ENCODE results near the gene TMEM232. TPM values are rescaled to one million over a fixed set of nuclear protein-coding genes. Genes with fewer than 3 reads are reported as not detected.

Gene TMEM232
- total RNA-seq, 3 donors from 2014 or later: 0.28 to 0.90 (median 0.29) TPM

DNA sequence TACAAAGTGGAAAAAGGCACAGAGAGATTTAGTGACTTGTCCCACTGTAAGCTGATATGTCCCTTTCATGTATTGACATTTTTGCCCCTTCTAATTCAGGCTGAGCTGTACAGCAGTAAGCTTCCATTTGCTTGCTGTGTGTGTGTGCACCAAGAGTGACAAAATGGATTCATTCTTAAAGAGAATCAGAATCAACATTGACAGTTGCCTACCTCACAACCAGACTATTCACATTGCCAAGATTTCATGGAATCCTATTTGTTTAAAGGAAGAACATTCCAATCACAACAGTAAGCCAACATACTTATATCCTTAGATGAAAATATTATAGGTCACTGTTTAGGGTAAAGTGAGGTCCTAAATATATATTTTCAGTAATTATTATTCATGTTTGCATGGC is 102.6 kb downstream of the TMEM232 start:
- Mint-ChIP-seq H3K4me1 (ENCODE audit: low read depth) (no peaks in the 10 kb centered on the region), H3K4me3 (no peak overlapping the region), H3K36me3 (ENCODE audit: insufficient read depth) (no peaks in the 10 kb centered on the region), H3K27me3 (ENCODE audit: low read depth) (peaks cover 4% of the 10 kb centered on the region), H3K9me3 (no peaks in the 10 kb centered on the region)
- no peak for DNase-seq
- no peak for ATAC-seq

DNA sequence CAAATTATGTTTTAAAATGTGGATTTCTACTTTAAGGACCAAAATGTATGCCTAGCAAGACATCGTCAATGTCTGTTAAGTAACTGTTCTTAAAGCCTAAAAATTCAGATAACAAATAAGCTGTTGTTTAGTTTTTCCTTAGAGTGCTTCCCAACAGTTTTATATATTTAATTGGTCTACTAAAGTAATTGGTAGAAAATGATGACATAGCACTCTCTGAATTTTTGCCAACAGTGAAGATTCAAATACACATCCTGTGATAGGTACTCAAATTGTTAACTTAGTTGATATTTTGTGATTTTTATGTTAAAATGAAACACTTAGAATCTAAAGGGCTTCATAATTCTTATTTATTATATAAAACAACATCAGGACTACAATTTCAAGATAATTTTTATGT is 107.5 kb downstream of the TMEM232 start:
- Mint-ChIP-seq H3K9me3 (peaks cover 5% of the 10 kb centered on the region), H3K4me1 (ENCODE audit: low read depth) (no peaks in the 10 kb centered on the region), H3K36me3 (ENCODE audit: insufficient read depth) (no peaks in the 10 kb centered on the region), H3K4me3 (no peak overlapping the region), H3K27me3 (ENCODE audit: low read depth) (no peaks in the 10 kb centered on the region)
- DNase-seq (no peak), ATAC-seq (no peak)

DNA sequence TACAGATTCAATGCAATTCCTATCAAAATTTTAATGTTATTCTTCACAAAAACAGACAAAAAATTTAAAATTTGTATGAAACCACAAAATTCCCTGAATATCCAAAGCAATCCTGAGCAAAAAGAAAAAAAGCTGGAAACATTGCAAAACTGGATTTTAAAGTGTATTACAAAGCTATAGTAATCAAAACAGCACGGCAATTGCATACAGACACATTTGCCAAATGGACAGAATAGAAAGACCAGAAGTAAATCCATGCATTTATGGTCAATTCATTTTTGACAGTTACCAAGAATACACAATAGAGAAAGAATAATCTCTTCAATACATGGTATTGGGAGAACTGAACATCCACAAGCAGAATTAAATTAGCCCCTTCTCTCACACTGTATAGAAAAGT is 110.5 kb downstream of the TMEM232 start:
- peaks cover 5% of the 10 kb centered on the region for H3K9me3 Mint-ChIP-seq
- DNase-seq: no peak

DNA sequence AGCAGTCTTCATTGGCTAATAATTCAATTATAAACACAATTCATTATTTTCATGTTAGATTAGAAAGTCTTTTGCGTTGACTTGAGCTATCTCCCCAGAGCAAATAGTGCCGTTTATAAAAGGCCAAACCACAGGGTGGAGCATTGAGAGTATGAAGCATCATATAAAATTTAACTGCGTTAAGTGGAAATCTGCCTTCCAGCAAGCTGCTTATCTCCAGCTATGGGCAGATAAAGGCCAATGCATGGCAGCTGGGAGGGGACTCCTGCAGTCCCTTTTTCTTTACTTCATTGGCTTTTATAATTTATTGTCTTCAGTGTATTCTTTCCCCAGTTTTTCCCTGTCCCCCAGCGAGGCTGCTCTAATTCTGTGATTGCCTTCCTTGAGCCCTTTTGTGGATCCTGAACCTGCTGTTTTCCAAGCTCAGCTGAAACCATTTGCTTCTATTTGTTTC is 113.7 kb downstream of the TMEM232 start:
- Mint-ChIP-seq H3K27me3 (ENCODE audit: low read depth) (no peaks in the 10 kb centered on the region), H3K4me3 (no peak overlapping the region), H3K36me3 (ENCODE audit: insufficient read depth) (no peaks in the 10 kb centered on the region), H3K4me1 (ENCODE audit: low read depth) (no peaks in the 10 kb centered on the region), H3K9me3 (peaks cover 5% of the 10 kb centered on the region)
- DNase-seq: no peak
- no peak for ATAC-seq

More for the DNA sequence above, 110.5 kb downstream of the TMEM232 start:
- no peaks in the 10 kb centered on the region for H3K36me3 Mint-ChIP-seq (ENCODE audit: insufficient read depth)
- H3K4me1 Mint-ChIP-seq (ENCODE audit: low read depth): no peaks in the 10 kb centered on the region
- no peaks in the 10 kb centered on the region for H3K27me3 Mint-ChIP-seq (ENCODE audit: low read depth)
- ATAC-seq: no peak
- H3K4me3 Mint-ChIP-seq: no peak overlapping the region

- DNase-seq (no peak), ATAC-seq (no peak)
- Mint-ChIP-seq H3K27me3 (ENCODE audit: low read depth) (no peaks in the 10 kb centered on the region), H3K9me3 (peaks cover 5% of the 10 kb centered on the region), H3K4me1 (ENCODE audit: low read depth) (no peaks in the 10 kb centered on the region), H3K36me3 (ENCODE audit: insufficient read depth) (no peaks in the 10 kb centered on the region), H3K4me3 (no peak overlapping the region)
These were observed 114.7 kb downstream of the TMEM232 start for GRCh38 chr5:110611817-110612216.

GRCh38 chr5:110594866-110595265 is 131.6 kb downstream of the TMEM232 start:
- no peaks in the 10 kb centered on the region for H3K4me1 Mint-ChIP-seq (ENCODE audit: low read depth)
- no peaks in the 10 kb centered on the region for H3K36me3 Mint-ChIP-seq (ENCODE audit: insufficient read depth)
- no peaks in the 10 kb centered on the region for H3K27me3 Mint-ChIP-seq (ENCODE audit: low read depth)
- DNase-seq (no peak), ATAC-seq (no peak)
- H3K4me3 Mint-ChIP-seq: no peak overlapping the region
- peaks cover 5% of the 10 kb centered on the region for H3K9me3 Mint-ChIP-seq

- no peaks in the 10 kb centered on the region for H3K9me3 Mint-ChIP-seq
- DNase-seq: no peak
- H3K27me3 Mint-ChIP-seq (ENCODE audit: low read depth): no peaks in the 10 kb centered on the region
- no peak overlapping the region for H3K4me3 Mint-ChIP-seq
- ATAC-seq: no peak
- H3K36me3 Mint-ChIP-seq (ENCODE audit: insufficient read depth): no peaks in the 10 kb centered on the region
- no peaks in the 10 kb centered on the region for H3K4me1 Mint-ChIP-seq (ENCODE audit: low read depth)
These were observed 136.3 kb downstream of the TMEM232 start for GRCh38 chr5:110590187-110590586.

GRCh38 chr5:110588286-110588980 is 138.0 kb downstream of the TMEM232 start:
- Mint-ChIP-seq H3K27me3 (ENCODE audit: low read depth) (no peaks in the 10 kb centered on the region), H3K36me3 (ENCODE audit: insufficient read depth) (no peaks in the 10 kb centered on the region), H3K9me3 (no peaks in the 10 kb centered on the region), H3K4me1 (ENCODE audit: low read depth) (no peaks in the 10 kb centered on the region), H3K4me3 (no peak overlapping the region)
- DNase-seq: no peak
- no peak for ATAC-seq

DNA sequence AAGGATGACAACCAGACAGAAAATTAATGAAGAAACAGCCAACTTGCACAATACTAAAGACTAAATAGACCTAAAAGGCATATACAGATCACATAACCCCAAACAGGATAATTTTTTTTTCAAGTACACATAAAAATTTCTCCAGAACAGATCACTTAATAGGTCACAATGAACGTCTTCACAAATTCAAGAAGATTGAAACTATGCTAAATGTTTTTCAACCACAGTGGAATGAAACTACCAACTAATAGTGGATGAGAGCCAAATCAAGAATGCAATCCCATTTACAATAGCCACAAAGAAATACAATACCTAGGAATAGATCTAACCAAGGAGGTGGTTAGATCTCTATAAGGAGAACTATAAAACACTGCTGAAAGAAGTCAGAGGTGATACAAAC is 145.8 kb downstream of the TMEM232 start:
- ATAC-seq (no peak), DNase-seq (no peak)
- no peak overlapping the region for H3K4me3 Mint-ChIP-seq
- H3K9me3 Mint-ChIP-seq: peaks cover 4% of the 10 kb centered on the region
- peaks cover 2% of the 10 kb centered on the region for H3K27me3 Mint-ChIP-seq (ENCODE audit: low read depth)
- H3K36me3 Mint-ChIP-seq (ENCODE audit: insufficient read depth): no peaks in the 10 kb centered on the region
- H3K4me1 Mint-ChIP-seq (ENCODE audit: low read depth): no peaks in the 10 kb centered on the region

- Mint-ChIP-seq H3K4me1 (ENCODE audit: low read depth) (no peaks in the 10 kb centered on the region), H3K4me3 (no peak overlapping the region), H3K36me3 (ENCODE audit: insufficient read depth) (no peaks in the 10 kb centered on the region), H3K9me3 (no peaks in the 10 kb centered on the region), H3K27me3 (ENCODE audit: low read depth) (no peaks in the 10 kb centered on the region)
- no peak for DNase-seq
- ATAC-seq: no peak
These were observed 153.7 kb downstream of the TMEM232 start for GRCh38 chr5:110572729-110573128.

GRCh38 chr5:110562191-110562590 is 164.3 kb downstream of the TMEM232 start:
- H3K36me3 Mint-ChIP-seq (ENCODE audit: insufficient read depth): no peaks in the 10 kb centered on the region
- no peaks in the 10 kb centered on the region for H3K4me1 Mint-ChIP-seq (ENCODE audit: low read depth)
- H3K9me3 Mint-ChIP-seq: peaks cover 4% of the 10 kb centered on the region
- no peak overlapping the region for H3K4me3 Mint-ChIP-seq
- no peaks in the 10 kb centered on the region for H3K27me3 Mint-ChIP-seq (ENCODE audit: low read depth)
- ATAC-seq (no peak), DNase-seq (no peak)

DNA sequence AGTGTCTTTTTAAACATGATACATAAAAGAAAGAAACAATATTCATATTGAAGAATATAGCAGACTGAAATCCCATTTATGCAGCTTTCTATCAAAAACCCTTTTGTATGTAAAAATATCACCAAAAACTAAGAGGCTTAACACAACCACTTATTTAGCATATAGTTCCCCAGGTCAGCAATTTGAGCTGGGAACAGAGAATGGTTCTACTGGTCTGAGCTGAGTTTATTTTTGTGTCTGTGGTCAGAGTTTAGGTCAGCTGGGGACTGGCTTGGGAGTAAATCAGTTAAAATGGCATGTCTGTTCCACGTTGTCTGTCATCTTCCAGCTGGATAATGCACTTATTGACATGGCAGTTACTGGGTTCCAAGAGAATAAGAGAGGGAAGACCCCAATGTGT is 165.0 kb downstream of the TMEM232 start:
- H3K4me1 Mint-ChIP-seq (ENCODE audit: low read depth): no peaks in the 10 kb centered on the region
- no peak overlapping the region for H3K4me3 Mint-ChIP-seq
- no peaks in the 10 kb centered on the region for H3K36me3 Mint-ChIP-seq (ENCODE audit: insufficient read depth)
- peaks cover under 1% of the 10 kb centered on the region for H3K9me3 Mint-ChIP-seq
- DNase-seq (no peak), ATAC-seq (no peak)
- H3K27me3 Mint-ChIP-seq (ENCODE audit: low read depth): no peaks in the 10 kb centered on the region

DNA sequence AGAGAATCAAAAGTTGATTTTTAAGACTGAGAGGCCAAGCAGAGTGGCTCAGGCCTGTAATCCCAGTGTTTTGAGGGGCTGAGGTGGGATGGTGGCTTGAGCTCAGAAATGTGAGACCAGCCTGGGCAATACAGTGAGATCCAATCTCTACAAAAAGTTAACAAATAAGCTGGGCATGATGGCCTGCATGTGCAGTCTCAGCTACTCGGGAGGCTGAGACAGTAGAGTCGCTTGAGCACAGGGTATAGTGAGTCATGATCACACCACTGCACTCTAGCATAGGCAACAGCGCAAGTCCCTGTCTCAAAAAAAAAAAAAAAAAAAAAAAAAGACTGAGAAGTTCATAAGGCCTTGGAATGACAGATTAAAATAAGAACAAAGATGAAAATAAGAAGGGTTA is 177.2 kb downstream of the TMEM232 start:
- ATAC-seq (no peak), DNase-seq (no peak)
- no peaks in the 10 kb centered on the region for H3K4me1 Mint-ChIP-seq (ENCODE audit: low read depth)
- no peaks in the 10 kb centered on the region for H3K27me3 Mint-ChIP-seq (ENCODE audit: low read depth)
- peaks cover 6% of the 10 kb centered on the region for H3K9me3 Mint-ChIP-seq
- H3K4me3 Mint-ChIP-seq: no peak overlapping the region
- no peaks in the 10 kb centered on the region for H3K36me3 Mint-ChIP-seq (ENCODE audit: insufficient read depth)

DNA sequence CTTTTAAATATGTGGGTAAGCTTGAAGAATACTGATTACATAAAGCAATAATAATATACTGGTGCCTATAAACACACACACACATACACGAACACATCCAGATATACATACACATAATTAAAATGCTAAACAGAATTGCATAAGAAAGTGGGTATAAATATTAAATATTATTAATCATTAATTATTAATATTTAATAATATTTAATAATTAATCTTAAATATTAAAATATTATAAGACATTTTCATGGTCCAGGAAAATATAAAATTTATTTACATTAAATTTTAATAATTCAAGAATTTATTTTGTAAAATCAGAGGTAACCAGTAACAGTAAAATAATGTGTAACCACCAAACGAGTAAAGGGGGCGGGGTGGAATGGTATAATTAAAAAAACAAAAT is 178.3 kb downstream of the TMEM232 start:
- no peaks in the 10 kb centered on the region for H3K36me3 Mint-ChIP-seq (ENCODE audit: insufficient read depth)
- no peak for ATAC-seq
- no peaks in the 10 kb centered on the region for H3K4me1 Mint-ChIP-seq (ENCODE audit: low read depth)
- peaks cover 6% of the 10 kb centered on the region for H3K9me3 Mint-ChIP-seq
- DNase-seq: no peak
- no peaks in the 10 kb centered on the region for H3K27me3 Mint-ChIP-seq (ENCODE audit: low read depth)
- no peak overlapping the region for H3K4me3 Mint-ChIP-seq

DNA sequence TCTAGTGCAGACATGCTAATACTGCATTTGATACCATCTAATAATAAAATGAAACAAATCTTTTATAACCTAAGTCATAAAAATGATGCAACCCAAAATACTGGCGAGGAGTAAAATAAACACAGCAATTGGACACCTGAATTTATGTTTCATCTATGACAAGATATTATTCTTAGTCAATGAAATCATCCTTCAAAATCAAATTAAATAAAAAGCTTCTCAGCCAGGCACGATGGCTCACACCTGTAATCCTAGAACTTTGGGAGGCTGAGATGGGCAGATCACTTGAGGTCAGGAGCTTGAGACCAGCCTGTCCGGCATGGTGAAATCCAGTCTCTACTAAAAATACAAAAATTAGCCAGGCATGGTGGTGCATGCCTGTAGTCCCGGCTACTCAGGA is 179.0 kb downstream of the TMEM232 start:
- no peaks in the 10 kb centered on the region for H3K4me1 Mint-ChIP-seq (ENCODE audit: low read depth)
- peaks cover 6% of the 10 kb centered on the region for H3K9me3 Mint-ChIP-seq
- H3K4me3 Mint-ChIP-seq: no peak overlapping the region
- ATAC-seq (no peak), DNase-seq (no peak)
- H3K36me3 Mint-ChIP-seq (ENCODE audit: insufficient read depth): no peaks in the 10 kb centered on the region
- H3K27me3 Mint-ChIP-seq (ENCODE audit: low read depth): no peaks in the 10 kb centered on the region
